Measurements from ENCODE around the gene DCHS2.
A peak's percentile ranks its signal among the peaks of the same experiment; 100 is the strongest.
"Not testable (repeated sequence)": the region's sequence is repeated elsewhere in the genome, so short reads cannot be mapped to it uniquely, and the experiment has no call there.

DCHS2 gene

GRCh38 chr4:154317201-154317999, 174.2 kb downstream of the DCHS2 start:
- DNase-seq (ENCODE audit: low spot score) = no peak

GRCh38 chr4:154315741-154316140, 175.9 kb downstream of the DCHS2 start:
- no peak for DNase-seq (ENCODE audit: low spot score)

GRCh38 chr4:154314248-154314647, 177.4 kb downstream of the DCHS2 start:
- peak; percentile 51 for DNase-seq (ENCODE audit: low spot score)

- no peak for DNase-seq (ENCODE audit: low spot score)
Observed at GRCh38 chr4:154313004-154313585, 178.5 kb downstream of the DCHS2 start.

- DNase-seq (ENCODE audit: low spot score) = no peak
Observed at GRCh38 chr4:154312246-154312645, 179.4 kb downstream of the DCHS2 start.

- no peak for DNase-seq (ENCODE audit: low spot score)
Observed at GRCh38 chr4:154310578-154310977, 181.0 kb downstream of the DCHS2 start.

- no peak for DNase-seq (ENCODE audit: low spot score)
Observed at GRCh38 chr4:154308207-154308606, 183.4 kb downstream of the DCHS2 start.

- DNase-seq (ENCODE audit: low spot score) = no peak
Observed at GRCh38 chr4:154307451-154307850, 184.1 kb downstream of the DCHS2 start.

GRCh38 chr4:154305616-154306015, 186.0 kb downstream of the DCHS2 start:
- DNase-seq (ENCODE audit: low spot score) = peak; percentile 14

- DNase-seq (ENCODE audit: low spot score) = no peak
Observed at GRCh38 chr4:154304679-154305078, 186.9 kb downstream of the DCHS2 start.

- no peak for DNase-seq (ENCODE audit: low spot score)
Observed at GRCh38 chr4:154294652-154295350, 196.8 kb downstream of the DCHS2 start.

GRCh38 chr4:154293427-154293826, 198.2 kb downstream of the DCHS2 start:
- DNase-seq (ENCODE audit: low spot score) = no peak

GRCh38 chr4:154292589-154292988, 199.0 kb downstream of the DCHS2 start:
- DNase-seq (ENCODE audit: low spot score) = no peak

- no peak for DNase-seq (ENCODE audit: low spot score)
Observed at GRCh38 chr4:154277172-154277571, 214.4 kb downstream of the DCHS2 start.

GRCh38 chr4:154276496-154276895, 215.1 kb downstream of the DCHS2 start:
- no peak for DNase-seq (ENCODE audit: low spot score)

GRCh38 chr4:154254999-154255398, 236.6 kb downstream of the DCHS2 start:
- DNase-seq (ENCODE audit: low spot score) = no peak

- no peak for DNase-seq (ENCODE audit: low spot score)
Observed at GRCh38 chr4:154234576-154234975, 257.0 kb downstream of the DCHS2 start.

- peak; percentile 31 for DNase-seq (ENCODE audit: low spot score)
Observed at GRCh38 chr4:154231806-154232478, 259.7 kb downstream of the DCHS2 start.

- DNase-seq (ENCODE audit: low spot score) = no peak
Observed at GRCh38 chr4:154230723-154231122, 260.9 kb downstream of the DCHS2 start.

- DNase-seq (ENCODE audit: low spot score) = peak; percentile 11
Observed at GRCh38 chr4:154230091-154230490, 261.5 kb downstream of the DCHS2 start.

GRCh38 chr4:154222875-154223274, 268.7 kb downstream of the DCHS2 start:
- no peak for DNase-seq (ENCODE audit: low spot score)

GRCh38 chr4:154218051-154218450, 273.5 kb downstream of the DCHS2 start:
- DNase-seq (ENCODE audit: low spot score) = no peak

GRCh38 chr4:154217384-154217783, 274.2 kb downstream of the DCHS2 start:
- not testable (repeated sequence) for DNase-seq (ENCODE audit: low spot score)
